ENCODE data around the gene GDF11. TPM values are rescaled to one million over a fixed set of nuclear protein-coding genes. Genes with fewer than 3 reads are reported as not detected.

Gene GDF11
- total RNA-seq, 2 donors from 2014 or later, result 5.0 to 18.4 TPM

DNA sequence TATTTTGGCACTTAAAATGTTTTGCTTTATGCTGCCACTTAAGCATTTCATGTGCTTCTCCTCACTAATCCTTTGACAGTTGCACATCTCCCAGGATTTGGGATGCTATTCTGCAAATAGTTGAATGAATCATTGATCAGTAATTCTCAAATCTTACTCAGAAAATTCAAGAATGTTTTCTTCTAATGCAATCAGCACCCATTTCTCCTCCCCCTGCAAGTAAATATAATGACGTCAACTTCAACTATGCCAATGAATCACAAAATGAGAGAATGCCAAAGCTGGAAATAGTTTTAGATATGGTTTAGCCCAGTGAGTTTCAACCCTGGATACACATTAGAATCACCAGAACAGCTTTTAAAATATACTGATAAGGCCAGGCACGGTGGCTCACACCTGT is 29.2 kb upstream of the GDF11 start:
- Mint-ChIP-seq H3K4me1 (ENCODE audit: low read depth in 2 of 2) (peaks cover 21 to 33% of the 10 kb centered on the region in 2 donors), H3K9me3 (no peaks in the 10 kb centered on the region), H3K27ac (no peak overlapping the region), H3K27me3 (peaks cover 12 to 23% of the 10 kb centered on the region in 2 donors), H3K36me3 (no peaks in the 10 kb centered on the region), H3K4me3 (no peak overlapping the region)
- ATAC-seq (no peak), DNase-seq (ENCODE audit: low spot score) (no peak)

DNA sequence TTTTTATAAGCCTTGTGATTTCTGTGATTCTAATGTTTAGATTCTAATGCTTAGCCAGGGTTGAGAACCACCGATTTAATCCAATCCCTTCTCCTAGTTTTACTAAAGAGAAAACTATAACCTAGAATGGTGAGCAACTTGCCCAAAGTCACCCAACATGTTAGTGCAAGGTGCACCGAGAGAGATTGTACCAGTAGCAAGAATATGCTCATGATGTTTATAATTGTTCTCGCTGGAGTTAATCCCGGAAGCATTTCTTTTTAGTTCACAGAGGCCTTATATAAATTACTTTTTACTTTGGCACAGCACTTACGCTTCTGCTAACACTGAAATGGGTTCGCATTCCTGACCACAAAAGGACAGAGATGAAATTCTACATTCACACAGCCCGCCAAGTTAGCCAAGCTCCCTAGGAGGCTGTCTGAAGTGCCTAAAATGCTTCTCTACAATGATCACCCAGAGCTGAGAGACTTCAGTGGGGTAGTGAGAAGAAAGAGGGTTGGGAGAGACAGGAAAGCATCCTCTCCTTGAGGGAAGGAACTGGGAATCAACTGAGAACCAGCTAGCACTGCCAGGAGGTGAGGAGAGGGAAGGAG is 27.7 kb upstream of the GDF11 start:
- peaks cover 15 to 32% of the 10 kb centered on the region in 2 donors for H3K4me1 Mint-ChIP-seq (ENCODE audit: low read depth in 2 of 2)
- peak overlapping the region; percentile 86 for H3K4me3 Mint-ChIP-seq
- peaks cover 2 to 9% of the 10 kb centered on the region in 2 donors for H3K27me3 Mint-ChIP-seq
- ATAC-seq (no peak), DNase-seq (ENCODE audit: low spot score) (no peak)
- no peaks in the 10 kb centered on the region for H3K9me3 Mint-ChIP-seq
- H3K27ac Mint-ChIP-seq, result peak overlapping the region; percentile 93 to 97
- no peaks in the 10 kb centered on the region for H3K36me3 Mint-ChIP-seq

DNA sequence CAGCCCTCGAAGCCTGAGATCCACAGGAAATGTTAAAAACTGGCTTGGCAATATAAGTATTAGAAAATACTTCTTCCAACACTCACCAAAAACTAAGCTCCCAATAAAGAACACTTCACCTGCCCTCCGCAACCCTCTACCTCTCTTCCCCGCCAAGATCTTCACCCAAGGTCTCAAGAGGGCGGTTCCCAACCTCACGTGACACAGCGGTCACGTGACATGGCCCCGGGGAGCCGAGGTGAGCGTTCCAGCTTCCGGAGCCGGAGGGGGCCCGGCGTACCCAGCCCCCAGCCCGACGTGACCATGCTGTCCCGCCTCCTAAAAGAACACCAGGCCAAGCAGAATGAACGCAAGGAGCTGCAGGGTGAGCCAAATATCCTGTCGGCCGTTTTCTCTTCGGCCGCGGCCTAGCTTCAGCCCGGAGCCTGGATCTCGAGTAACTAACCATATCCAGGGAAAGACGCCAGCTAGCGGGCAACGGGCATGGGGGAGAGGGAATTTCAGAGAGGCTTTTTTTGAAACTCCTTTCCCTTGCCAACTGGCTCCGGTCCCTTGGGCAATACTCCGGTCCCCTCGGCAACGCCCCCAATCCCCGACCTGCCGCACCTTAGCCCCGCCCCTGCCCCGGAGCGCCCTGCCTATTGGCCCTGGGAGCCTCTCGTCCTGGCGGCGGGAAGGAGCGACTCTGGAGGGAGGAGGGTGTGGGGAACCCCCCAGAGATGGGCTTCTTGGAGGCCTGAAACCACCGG is 26.9 kb upstream of the GDF11 start, which contains the start of gene BLOC1S1:
Gene BLOC1S1, plus strand, starts transcription at position 214 of the 749 bp plus-strand sequence. Its CDS starts 6 bp downstream, at position 220.
- H3K4me1 Mint-ChIP-seq (ENCODE audit: low read depth in 2 of 2), result peaks cover 15 to 36% of the 10 kb centered on the region in 2 donors
- peak within 1 kb of the TSS; percentile 86 for H3K4me3 Mint-ChIP-seq
- peaks cover 2 to 9% of the 10 kb centered on the region in 2 donors for H3K27me3 Mint-ChIP-seq
- DNase-seq (ENCODE audit: low spot score), result peak; percentile 96
- peak; percentile 94 for ATAC-seq
- no peaks in the 10 kb centered on the region for H3K36me3 Mint-ChIP-seq
- peak within 1 kb of the TSS; percentile 93 to 97 for H3K27ac Mint-ChIP-seq
- no peaks in the 10 kb centered on the region for H3K9me3 Mint-ChIP-seq

DNA sequence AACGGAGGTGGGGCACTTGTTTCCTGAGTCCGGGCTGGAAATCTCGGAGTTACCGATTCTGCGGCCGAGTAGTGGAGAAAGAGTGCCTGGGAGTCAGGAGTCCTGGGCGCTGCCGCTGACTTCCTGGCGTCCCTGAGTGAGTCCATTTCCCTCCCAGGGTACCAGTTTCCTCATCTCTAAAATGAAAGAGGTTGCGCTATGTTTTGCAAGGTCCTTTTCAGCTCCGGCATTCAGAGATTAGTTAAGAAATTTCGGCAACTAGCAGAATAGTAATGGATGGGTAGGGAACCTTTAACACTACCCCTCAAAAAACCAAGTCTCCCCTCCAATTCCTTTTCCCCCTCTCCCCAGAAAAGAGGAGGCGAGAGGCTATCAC is 26.4 kb upstream of the GDF11 start:
- peaks cover 15 to 41% of the 10 kb centered on the region in 2 donors for H3K4me1 Mint-ChIP-seq (ENCODE audit: low read depth in 2 of 2)
- no peaks in the 10 kb centered on the region for H3K9me3 Mint-ChIP-seq
- DNase-seq (ENCODE audit: low spot score) (no peak), ATAC-seq (no peak)
- no peaks in the 10 kb centered on the region for H3K36me3 Mint-ChIP-seq
- peak overlapping the region; percentile 86 for H3K4me3 Mint-ChIP-seq
- H3K27ac Mint-ChIP-seq, result peak overlapping the region; percentile 93 to 97
- peaks cover 2 to 8% of the 10 kb centered on the region in 2 donors for H3K27me3 Mint-ChIP-seq

DNA sequence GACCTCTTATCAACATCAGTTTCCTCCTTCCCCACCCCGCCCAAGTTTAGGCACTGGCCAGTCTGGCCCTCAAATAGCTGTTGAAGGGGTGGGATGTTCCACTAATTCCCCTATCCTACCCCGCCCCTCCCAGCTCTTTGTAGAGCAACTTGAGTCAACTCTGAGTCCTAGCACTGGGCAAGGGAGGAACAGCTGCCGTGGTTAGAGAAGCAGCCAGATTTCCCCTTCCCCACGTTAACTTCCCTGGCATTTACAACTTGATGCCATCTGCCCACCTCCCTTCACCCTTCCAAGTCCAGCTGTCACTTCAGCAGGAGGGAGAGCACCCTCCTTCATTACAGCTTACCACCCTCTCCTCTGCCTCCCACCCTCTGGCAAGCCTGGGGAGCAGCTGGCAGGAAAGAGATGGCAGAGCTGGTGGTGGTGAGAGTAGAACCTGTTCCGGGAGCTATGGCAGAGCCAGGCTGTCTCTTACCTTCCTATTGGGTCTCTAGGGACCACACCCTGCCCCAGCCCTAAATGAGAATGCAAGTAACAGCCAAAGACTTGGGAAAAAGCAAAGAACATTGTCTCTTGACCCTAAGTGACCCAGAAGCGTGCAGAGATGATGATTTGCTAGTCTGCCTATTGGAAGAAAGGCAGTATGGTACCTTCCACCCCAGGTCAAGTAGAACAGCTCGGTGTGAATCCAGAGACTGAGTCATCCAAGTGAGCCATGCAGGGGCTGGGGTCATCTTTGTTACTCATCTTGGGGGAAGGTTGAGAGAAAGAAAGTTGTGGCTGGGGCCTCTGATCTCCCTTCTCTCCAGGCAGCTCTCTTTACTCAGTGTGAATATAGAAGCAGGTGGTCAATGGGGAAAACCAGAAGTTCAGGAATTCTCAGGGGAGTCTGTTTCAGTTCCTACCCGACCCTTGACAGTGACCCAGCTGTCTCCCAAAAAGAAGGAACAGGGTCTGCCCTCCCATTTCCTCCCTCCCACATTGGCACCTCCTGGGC is 25.6 kb upstream of the GDF11 start:
- no peaks in the 10 kb centered on the region for H3K36me3 Mint-ChIP-seq
- peak in 1 of 2 donors; percentile 25 for ATAC-seq
- peaks cover 0 to under 1% of the 10 kb centered on the region in 2 donors for H3K27me3 Mint-ChIP-seq
- peaks cover 15 to 46% of the 10 kb centered on the region in 2 donors for H3K4me1 Mint-ChIP-seq (ENCODE audit: low read depth in 2 of 2)
- no peaks in the 10 kb centered on the region for H3K9me3 Mint-ChIP-seq
- peak overlapping the region; percentile 93 to 97 for H3K27ac Mint-ChIP-seq
- H3K4me3 Mint-ChIP-seq, result peak overlapping the region; percentile 86
- no peak for DNase-seq (ENCODE audit: low spot score)

DNA sequence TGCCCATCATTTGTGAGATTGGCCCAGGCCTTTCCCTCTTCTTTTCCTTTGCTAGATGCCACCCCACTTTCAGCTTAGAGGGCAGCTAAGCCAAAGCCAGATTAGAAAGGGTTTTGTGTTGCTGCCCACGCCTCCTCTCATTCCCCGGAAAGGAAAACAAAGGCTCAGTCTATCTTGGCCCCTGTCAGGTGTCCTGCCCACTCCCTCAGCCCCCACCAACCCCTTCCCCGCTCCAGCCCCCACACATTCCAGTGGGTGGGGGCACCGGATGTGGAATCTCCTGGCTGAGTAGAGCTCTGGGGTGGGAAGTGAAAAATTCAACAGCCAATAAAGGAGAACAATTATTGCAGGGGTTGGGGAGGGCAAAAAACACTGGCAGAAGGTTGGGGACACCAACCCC is 24.9 kb upstream of the GDF11 start:
- no peaks in the 10 kb centered on the region for H3K36me3 Mint-ChIP-seq
- H3K4me3 Mint-ChIP-seq, result peak overlapping the region; percentile 86
- peak overlapping the region; percentile 10 to 97 for H3K27ac Mint-ChIP-seq
- H3K4me1 Mint-ChIP-seq (ENCODE audit: low read depth in 2 of 2), result peaks cover 15 to 46% of the 10 kb centered on the region in 2 donors
- H3K27me3 Mint-ChIP-seq, result no peaks in the 10 kb centered on the region
- ATAC-seq, result no peak
- H3K9me3 Mint-ChIP-seq, result no peaks in the 10 kb centered on the region
- no peak for DNase-seq (ENCODE audit: low spot score)

DNA sequence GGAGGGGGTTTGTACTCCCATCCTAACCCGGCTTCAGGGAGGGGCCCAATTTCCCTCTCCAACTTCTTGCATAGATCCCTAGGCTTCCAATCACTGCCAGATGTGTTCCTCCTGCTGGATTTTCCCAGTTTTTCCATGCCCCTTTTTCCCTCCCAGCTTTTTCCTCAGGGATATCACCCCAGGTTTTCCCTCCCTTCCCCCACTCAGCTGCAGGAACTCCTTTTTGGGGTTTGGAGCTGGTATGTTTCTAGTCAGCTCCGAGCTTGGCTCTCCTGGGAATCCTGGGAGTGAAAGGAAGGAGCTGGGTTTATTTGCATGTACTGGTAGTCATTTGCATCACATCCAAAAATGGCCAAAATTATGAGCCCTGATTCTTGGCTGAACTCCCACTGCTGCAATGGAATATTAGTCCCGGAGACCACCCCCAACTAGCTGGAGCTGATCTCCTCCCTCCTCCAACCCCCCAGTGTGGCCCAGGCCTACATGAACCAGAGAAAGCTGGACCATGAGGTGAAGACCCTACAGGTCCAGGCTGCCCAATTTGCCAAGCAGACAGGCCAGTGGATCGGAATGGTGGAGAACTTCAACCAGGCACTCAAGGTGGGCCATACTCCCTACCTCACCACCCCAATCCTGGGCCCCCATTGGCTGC is 24.2 kb upstream of the GDF11 start:
- H3K36me3 Mint-ChIP-seq, result no peaks in the 10 kb centered on the region
- H3K27me3 Mint-ChIP-seq, result no peaks in the 10 kb centered on the region
- no peak overlapping the region for H3K4me3 Mint-ChIP-seq
- peak overlapping the region; percentile 10 to 97 for H3K27ac Mint-ChIP-seq
- peaks cover 15 to 46% of the 10 kb centered on the region in 2 donors for H3K4me1 Mint-ChIP-seq (ENCODE audit: low read depth in 2 of 2)
- no peaks in the 10 kb centered on the region for H3K9me3 Mint-ChIP-seq
- ATAC-seq (no peak), DNase-seq (ENCODE audit: low spot score) (no peak)

DNA sequence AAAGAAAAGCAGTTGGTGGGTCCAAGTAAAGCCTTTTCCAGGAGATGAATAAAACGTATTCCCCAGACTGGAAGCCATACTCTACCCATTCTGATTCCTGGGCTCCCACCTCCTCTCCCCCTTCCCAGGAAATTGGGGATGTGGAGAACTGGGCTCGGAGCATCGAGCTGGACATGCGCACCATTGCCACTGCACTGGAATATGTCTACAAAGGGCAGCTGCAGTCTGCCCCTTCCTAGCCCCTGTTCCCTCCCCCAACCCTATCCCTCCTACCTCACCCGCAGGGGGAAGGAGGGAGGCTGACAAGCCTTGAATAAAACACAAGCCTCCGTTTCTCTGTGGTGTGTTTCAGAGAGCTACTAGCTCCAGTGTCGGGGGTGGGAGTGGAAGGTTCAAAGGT is 23.6 kb upstream of the GDF11 start:
- Mint-ChIP-seq H3K4me3 (no peak overlapping the region), H3K27me3 (no peaks in the 10 kb centered on the region), H3K4me1 (ENCODE audit: low read depth in 2 of 2) (peaks cover 15 to 46% of the 10 kb centered on the region in 2 donors), H3K9me3 (no peaks in the 10 kb centered on the region), H3K27ac (no peak overlapping the region), H3K36me3 (no peaks in the 10 kb centered on the region)
- DNase-seq (ENCODE audit: low spot score) (no peak), ATAC-seq (no peak)

DNA sequence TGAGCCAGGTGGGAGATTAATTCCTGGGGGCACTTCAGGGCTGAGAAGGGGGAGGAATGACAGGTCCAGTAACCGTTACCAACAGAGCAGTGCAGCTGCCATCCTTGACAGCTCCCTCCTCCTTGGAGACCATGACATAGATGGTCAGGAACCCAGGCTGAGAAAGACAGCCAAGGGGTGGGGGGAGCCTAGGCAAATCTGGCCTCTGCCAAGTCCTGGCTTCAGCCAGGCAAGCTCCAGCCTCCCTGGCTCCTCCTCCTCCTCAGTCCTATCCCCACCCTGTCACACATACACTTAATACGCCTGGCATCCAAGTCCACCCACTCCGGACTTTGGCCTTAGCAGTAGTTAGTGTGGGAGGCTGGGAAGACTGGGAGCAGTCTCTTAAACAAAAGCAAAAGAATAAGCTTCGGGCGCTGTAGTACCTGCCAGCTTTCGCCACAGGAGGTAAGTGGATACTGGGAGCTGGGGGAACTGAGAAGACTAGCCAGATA is 22.8 kb upstream of the GDF11 start, which contains the start of gene RDH5:
Gene RDH5, plus strand, starts transcription at position 323 of the 494 bp plus-strand sequence. CDS start 792 bp downstream, outside the sequence.
- ATAC-seq (no peak), DNase-seq (ENCODE audit: low spot score) (no peak)
- peak within 1 kb of the TSS in 1 of 2 donors; percentile 29 for H3K27ac Mint-ChIP-seq
- no peaks in the 10 kb centered on the region for H3K36me3 Mint-ChIP-seq
- H3K4me1 Mint-ChIP-seq (ENCODE audit: low read depth in 2 of 2), result peaks cover 20 to 51% of the 10 kb centered on the region in 2 donors
- H3K9me3 Mint-ChIP-seq, result no peaks in the 10 kb centered on the region
- no peak within 1 kb of the TSS for H3K4me3 Mint-ChIP-seq
- no peaks in the 10 kb centered on the region for H3K27me3 Mint-ChIP-seq

DNA sequence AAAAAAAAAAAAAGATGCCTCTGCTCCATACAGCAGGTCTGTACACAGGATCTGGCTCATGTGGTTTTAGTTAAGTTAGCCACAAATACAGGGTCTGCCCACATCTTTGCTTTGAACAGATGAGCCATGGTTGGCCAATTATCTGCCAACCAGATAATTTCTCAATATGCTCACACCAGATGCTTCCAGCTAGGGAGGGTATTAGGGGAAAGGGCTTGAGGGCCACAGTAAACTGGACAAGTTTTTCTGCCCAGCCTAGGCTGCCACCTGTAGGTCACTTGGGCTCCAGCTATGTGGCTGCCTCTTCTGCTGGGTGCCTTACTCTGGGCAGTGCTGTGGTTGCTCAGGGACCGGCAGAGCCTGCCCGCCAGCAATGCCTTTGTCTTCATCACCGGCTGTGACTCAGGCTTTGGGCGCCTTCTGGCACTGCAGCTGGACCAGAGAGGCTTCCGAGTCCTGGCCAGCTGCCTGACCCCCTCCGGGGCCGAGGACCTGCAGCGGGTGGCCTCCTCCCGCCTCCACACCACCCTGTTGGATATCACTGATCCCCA is 22.0 kb upstream of the GDF11 start:
- Mint-ChIP-seq H3K27ac (peak overlapping the region in 1 of 2 donors; percentile 29), H3K4me3 (no peak overlapping the region), H3K27me3 (no peaks in the 10 kb centered on the region), H3K9me3 (no peaks in the 10 kb centered on the region), H3K4me1 (ENCODE audit: low read depth in 2 of 2) (peaks cover 20 to 53% of the 10 kb centered on the region in 2 donors), H3K36me3 (no peaks in the 10 kb centered on the region)
- ATAC-seq (peak; percentile 45 to 72), DNase-seq (ENCODE audit: low spot score) (peak; percentile 71)

DNA sequence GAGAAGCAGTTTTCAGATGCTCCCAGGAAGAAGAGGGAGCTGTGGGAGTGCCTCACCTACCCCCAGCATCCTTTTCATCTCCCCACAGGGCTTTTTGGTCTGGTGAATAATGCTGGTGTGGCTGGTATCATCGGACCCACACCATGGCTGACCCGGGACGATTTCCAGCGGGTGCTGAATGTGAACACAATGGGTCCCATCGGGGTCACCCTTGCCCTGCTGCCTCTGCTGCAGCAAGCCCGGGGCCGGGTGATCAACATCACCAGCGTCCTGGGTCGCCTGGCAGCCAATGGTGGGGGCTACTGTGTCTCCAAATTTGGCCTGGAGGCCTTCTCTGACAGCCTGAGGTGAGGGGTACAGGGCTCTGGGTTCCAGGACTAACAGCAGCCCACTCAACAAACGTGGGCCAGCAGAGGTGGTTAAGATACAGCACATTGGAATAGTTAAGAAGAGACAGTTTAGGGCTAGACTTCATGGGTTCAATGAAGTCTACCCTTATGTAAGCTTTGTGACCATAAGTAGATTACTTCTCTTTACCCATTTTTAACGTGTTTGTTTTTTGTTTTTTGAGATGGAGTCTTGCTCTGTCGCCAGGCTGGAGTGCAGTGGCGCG is 21.2 kb upstream of the GDF11 start:
- Mint-ChIP-seq H3K36me3 (no peaks in the 10 kb centered on the region), H3K27me3 (no peaks in the 10 kb centered on the region), H3K4me3 (no peak overlapping the region), H3K4me1 (ENCODE audit: low read depth in 2 of 2) (peaks cover 22 to 52% of the 10 kb centered on the region in 2 donors), H3K27ac (no peak overlapping the region), H3K9me3 (no peaks in the 10 kb centered on the region)
- ATAC-seq, result no peak
- no peak for DNase-seq (ENCODE audit: low spot score)

DNA sequence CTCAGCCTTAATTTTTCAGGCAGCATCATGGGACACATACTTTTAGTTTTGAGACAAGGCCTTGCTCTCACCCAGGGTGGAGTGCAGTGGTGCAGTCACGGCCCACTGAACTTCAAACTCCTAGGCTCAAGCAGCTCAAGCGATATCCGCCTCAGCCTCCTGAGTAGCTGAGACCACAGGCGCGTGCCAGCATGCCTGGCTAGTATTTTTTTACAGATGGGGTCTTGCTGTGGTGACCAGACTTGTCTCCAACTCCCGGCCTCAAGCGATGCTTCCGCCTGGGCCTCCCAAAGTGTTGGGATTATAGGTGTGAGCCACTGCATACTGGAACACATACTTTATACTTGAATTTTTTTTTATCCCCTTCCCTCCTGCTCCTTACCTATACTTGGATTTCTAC is 20.0 kb upstream of the GDF11 start:
- ATAC-seq, result no peak
- H3K36me3 Mint-ChIP-seq, result no peaks in the 10 kb centered on the region
- peaks cover 33 to 54% of the 10 kb centered on the region in 2 donors for H3K4me1 Mint-ChIP-seq (ENCODE audit: low read depth in 2 of 2)

More for the DNA sequence above, 20.0 kb upstream of the GDF11 start:
- Mint-ChIP-seq H3K4me3 (no peak overlapping the region), H3K27me3 (no peaks in the 10 kb centered on the region), H3K27ac (no peak overlapping the region), H3K9me3 (no peaks in the 10 kb centered on the region)
- DNase-seq (ENCODE audit: low spot score), result no peak
